HG03135 (cell line): ENCODE data around the gene DIP2B.
"Not testable (repeated sequence)": the region's sequence is repeated elsewhere in the genome, so short reads cannot be mapped to it uniquely, and the experiment has no call there.

ENCODE experiments used
- ATAC-seq: cut with Tn5 transposase; IDR thresholded peaks from one replicate; pipeline ENCODE4 v1.9.1; 2021; ENCODE audit warnings: mild to moderate bottlenecking, moderate library complexity; ENCODE audit not compliant: unreplicated experiment

DIP2B gene

DNA sequence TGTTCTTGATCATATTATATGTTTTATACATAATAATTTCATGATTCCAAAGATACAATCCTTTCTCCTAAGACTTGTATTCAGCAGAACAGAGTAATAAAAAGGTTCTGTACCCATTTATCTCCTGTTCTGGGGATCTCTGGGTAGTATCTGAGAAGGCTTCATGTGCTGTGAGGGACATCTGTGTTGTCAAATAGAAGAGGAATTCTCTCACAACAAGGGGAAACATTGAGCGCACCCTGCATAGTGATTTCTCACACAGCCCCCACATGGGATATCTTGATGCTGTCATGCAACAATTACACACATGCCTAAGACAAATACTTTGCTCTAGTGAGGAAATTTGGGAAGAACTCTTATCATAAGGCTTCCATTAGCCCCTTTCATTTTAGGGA lies 157.3 kb downstream of the DIP2B start:
- ATAC-seq: no peak

DNA sequence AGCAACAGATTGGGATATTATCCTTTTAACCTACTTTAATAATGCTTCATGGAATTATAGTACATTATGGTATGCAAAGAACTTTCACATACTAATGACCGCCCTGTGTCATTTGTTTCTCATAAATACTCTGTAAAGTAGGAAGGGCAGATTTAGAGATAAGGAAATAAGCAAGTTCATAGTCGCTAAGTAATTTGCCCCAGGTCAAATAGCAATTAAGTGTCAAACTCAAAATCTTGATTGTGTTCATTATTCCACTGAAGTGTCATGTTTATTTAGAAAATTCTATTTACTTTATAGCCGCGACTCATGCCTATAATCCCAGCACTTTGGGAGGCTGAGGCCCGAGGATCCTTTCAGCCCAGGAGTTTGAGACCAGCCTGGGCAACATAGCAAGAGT lies 160.4 kb downstream of the DIP2B start:
- ATAC-seq: no peak

DNA sequence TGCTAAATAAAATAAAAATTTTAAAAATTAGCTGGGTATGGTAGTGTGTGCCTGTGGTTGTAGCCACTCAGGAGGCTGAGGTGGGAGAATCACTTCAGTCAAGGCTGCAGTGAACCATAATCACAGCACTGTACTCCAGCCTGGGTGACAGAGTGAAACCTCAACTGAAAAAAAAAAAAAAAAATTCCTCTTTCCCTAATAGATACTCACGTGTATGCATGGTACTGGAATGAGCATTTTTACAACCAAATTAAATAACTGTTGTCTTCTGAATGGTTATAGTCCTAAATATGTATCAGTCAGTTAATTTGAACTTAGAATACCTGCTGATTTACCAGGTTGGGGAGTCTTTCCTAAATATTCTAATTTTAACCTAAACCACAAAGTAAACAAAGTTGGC lies 160.8 kb downstream of the DIP2B start:
- ATAC-seq: no peak

GRCh38 chr12:50666023-50666422 lies 161.2 kb downstream of the DIP2B start:
- no peak for ATAC-seq

DNA sequence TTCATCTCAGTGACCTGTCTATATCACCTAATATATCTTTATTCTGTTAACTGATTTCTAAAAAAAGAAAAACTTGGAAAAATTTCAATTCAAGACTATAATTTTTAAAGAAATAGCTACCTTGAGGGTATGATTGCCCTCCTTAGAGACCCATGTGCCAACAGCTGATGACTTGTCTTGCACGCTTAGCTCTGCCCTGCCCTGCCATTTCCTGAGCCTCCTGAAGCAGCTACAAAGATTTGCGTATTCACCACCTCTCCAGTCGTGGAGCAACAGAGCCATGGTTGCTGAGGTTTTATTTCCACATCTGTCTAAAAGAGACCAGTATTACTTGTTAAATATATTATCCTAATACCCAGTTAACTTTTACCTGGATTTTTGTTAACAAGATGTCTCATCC lies 167.4 kb downstream of the DIP2B start:
- ATAC-seq: no peak

DNA sequence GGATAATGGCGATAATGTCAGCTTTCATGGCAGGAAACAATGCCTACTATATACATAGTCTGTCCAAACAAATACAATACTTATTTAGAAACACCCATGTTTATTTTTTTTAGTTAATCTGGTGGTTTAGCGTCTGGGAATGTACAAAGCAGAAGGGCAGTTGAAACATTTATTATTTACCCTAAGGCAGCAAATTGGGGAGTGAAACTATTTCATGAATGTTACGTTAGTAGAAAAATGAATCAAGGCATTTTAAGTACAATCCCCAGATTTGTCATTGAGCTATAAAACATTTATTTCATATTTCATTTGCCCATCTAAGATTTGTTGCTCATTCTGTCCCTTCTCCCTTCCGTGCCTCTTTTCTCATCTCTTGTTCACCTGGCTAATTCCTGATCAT lies 172.0 kb downstream of the DIP2B start:
- no peak for ATAC-seq

- ATAC-seq: no peak
These were observed 173.1 kb downstream of the DIP2B start for GRCh38 chr12:50677858-50678257.

DNA sequence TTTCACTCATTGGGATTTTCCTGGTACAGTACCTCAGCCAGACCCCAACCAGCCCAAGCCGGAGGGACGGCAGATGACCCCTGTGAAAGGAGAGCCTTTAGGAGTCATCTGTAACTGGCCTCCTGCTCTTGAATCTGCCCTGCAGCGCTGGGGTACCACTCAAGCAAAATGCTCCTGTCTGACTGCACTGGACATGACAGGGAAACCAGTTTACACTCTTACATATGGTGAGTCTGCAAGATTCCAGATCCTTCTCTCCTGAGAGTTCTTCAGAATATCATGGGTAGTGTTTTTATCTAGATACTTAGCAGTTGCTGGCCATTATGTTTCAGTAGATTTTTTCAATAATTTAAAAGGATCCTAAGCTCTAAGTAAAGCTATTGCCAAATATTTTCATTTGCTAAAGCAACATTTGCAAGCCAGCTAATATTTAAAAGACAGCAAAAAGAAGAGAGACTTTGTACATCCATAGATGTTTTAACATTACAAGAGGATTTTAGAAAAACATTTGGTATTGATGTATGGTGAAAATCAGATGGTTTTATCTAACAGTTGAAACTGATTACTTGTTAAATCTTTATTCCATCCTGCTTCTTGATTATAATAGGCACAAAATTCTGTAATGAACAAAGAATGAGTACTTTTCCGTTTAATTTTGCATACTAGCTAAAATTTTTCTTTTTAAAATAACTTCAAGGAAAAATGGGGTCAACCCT lies 174.0 kb downstream of the DIP2B start:
- ATAC-seq: no peak

DNA sequence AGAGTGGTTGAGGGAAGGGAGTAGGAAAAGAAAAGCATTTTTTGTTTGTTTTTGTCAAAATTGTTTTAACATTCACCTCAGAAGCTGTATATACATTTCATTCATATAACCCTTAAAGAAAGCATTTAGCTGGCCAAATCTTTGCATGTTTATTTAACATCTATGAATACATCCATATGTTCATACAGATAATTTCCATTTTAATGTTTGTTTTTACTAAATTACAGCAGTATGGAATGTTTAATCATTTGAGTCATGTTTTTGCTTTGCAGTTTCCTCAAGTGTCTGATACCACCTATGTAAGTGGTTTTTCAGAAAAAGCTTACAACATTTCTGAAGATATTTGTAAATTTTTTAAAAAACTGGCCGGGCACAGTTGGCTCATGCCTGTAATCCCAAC lies 174.8 kb downstream of the DIP2B start:
- ATAC-seq: no peak

DNA sequence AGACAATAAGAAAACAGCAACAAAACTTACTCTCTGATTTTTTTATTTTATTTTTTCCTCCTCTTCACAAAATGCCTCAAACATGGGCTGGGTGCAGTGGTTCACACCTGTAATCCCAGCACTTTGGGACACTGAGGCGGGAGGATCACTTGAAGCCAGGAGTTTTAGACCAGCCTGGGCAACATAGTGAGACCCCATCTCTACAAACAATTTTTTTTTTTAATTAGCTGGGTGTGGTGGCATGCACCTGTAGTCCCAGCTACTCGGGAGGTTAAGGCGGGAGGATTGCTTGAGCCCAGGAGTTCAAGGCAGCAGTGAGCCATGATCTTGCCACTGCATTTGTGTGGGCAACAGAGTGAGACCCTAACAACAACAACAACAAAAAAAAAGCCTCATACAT lies 176.3 kb downstream of the DIP2B start:
- ATAC-seq: not testable (repeated sequence)

GRCh38 chr12:50685641-50686040 lies 180.9 kb downstream of the DIP2B start:
- no peak for ATAC-seq

DNA sequence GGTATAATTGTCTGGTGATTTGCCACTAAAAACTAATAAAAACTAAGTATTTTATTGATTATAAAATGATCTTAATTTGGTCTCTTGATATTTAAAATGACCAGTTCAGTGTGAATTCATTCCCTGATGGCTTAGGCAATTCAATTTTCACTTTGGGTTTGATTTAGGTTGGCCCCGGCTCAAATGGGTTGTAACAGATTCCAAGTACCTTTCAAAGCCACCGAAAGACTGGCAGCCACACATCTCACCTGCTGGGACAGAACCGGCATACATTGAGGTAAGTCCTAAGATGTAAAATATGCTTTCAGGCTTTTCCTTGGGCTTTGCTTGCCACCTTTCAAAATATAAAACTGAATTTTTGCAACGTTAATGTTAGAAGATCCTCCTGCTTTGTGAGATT lies 181.6 kb downstream of the DIP2B start:
- ATAC-seq: no peak

DNA sequence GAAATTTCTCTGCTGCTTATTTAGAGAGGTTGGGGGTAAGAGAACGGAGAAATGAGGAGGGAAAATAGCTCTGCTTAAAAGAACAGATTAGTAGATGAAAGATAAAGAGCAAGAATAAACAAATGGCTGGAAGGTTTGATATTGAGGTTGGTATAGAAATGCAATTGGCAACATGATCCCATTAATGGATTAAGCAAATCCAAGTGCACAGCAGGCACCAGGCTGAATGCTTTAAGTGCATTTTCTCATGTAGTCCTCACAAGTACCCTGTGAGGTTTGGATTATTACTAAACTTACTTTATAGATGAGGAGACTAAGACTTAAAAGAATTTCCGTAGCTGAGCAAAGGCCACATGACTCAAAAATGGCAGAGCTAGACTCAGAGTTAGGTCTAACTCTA lies 182.2 kb downstream of the DIP2B start:
- no peak for ATAC-seq

GRCh38 chr12:50689437-50689836 lies 184.7 kb downstream of the DIP2B start:
- ATAC-seq: no peak

DNA sequence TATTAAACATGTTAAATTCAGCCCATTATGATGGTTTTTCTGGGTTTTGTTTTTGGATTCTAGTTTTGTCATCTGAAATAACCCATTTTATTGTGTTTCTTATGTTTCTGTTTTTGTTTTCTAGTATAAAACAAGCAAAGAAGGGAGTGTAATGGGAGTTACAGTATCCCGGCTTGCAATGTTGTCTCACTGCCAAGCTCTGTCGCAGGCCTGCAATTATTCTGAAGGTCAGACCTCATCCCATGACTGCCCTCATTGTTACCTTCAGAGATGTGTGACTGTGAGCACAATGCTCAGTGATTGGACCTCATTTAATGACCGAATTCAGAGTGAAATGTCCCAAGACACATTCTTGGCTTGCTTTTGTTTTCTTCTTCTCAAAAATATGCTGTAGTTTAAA lies 186.1 kb downstream of the DIP2B start:
- ATAC-seq: no peak

GRCh38 chr12:50695961-50696360 lies 191.2 kb downstream of the DIP2B start:
- ATAC-seq: no peak

- no peak for ATAC-seq
These were observed 192.1 kb downstream of the DIP2B start for GRCh38 chr12:50696931-50697330.

DNA sequence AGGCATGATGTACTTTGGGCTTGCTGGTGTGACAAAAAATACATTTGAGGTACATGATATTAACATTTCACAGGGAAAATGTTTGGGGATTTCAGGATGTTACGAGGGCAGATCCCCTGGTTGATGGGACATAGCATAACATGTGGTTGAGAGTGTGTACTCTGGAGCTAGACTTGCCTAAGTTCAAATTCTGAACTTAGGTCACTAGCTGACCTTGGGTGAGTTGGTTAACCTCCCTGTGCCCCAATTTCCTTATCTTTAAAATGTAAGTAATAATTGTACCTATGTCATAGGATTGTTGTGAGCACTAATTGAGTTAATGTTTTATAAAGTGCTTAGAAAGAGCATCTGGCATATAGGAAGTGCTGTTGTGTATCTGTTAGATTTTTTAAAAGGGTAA lies 194.4 kb downstream of the DIP2B start:
- no peak for ATAC-seq

DNA sequence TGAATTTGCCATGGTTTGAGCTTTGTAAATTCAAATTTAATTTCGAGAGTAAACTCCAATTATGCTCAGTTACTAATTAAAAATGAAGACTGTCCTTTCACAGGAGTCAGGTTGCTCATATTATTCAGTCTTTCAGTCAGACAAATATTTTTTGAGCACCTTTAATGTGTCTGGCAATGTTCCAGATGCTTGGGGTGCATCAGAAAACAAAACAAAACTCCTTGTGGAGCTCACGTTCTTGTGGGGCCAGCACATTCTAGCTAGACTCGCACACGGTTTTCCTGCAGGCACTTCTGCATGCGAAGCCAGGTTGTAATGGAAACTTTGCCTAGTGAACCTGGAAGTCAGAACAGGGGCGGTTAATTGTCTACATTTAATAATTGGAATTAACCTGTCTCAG lies 195.2 kb downstream of the DIP2B start:
- ATAC-seq: no peak

- no peak for ATAC-seq
These were observed 201.8 kb downstream of the DIP2B start for GRCh38 chr12:50706606-50707005.

GRCh38 chr12:50707396-50707795 lies 202.6 kb downstream of the DIP2B start:
- ATAC-seq: no peak

GRCh38 chr12:50708631-50709030 lies 203.8 kb downstream of the DIP2B start:
- ATAC-seq: no peak

GRCh38 chr12:50711121-50711520 lies 206.3 kb downstream of the DIP2B start:
- no peak for ATAC-seq
